ENCODE measurements around the gene SUV39H2. TPM values are rescaled to one million over a fixed set of nuclear protein-coding genes. Genes with fewer than 3 reads are reported as not detected.

Gene SUV39H2
- total and polyA plus RNA-seq, 11 donors: 1.3 to 8.4 (median 5.2) TPM

GRCh38 chr10:14880229-14880628 is 1.6 kb downstream of the SUV39H2 start:
- intact Hi-C loops (cut with DNase I): no loop called here
- 59 to 66% (median 65%) methylated on average over 7 of the region's 7 CpGs for WGBS, 4 donors
- H3K4me3 ChIP-seq: peak overlapping the region in 3 of 12 donors; percentile 84 to 95 (median 91)

DNA sequence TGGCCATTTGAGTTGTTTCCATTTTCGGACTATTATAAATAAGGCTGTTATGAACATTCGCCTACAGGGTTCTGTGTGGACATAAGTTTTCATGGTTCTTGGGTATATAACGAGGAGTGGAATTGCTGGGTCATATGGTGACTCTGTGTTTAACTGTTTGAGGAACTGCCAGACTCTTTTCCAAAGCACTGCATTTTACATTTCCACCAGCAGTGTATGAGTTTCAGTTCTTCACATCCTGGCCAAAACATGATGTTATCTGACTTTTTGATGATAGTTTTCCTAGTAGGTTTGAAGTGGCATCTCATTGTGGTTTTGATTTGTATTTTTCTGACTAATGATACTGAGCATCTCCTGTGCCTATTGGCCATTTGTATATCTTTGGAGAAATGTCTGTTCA is 5.4 kb downstream of the SUV39H2 start:
- no peak for DNase-seq
- 94 to 97% (median 95%) methylated on average over 3 of the region's 3 CpGs for WGBS, 4 donors
- H3K4me3 ChIP-seq: no peak overlapping the region

More at GRCh38 chr10:14880229-14880628, 1.6 kb downstream of the SUV39H2 start:
- H3K27ac ChIP-seq: no peak overlapping the region
- ATAC-seq: no peak
- DNase-seq: no peak
- H3K9me3 ChIP-seq: no peaks in the 10 kb centered on the region
- H3K4me1 ChIP-seq: peaks cover 0 to 36% (median 21%) of the 10 kb centered on the region in 12 donors
- H3K27me3 ChIP-seq: no peaks in the 10 kb centered on the region
- no peaks in the 10 kb centered on the region for H3K36me3 ChIP-seq
- TF ChIP-seq, protein P1, sequence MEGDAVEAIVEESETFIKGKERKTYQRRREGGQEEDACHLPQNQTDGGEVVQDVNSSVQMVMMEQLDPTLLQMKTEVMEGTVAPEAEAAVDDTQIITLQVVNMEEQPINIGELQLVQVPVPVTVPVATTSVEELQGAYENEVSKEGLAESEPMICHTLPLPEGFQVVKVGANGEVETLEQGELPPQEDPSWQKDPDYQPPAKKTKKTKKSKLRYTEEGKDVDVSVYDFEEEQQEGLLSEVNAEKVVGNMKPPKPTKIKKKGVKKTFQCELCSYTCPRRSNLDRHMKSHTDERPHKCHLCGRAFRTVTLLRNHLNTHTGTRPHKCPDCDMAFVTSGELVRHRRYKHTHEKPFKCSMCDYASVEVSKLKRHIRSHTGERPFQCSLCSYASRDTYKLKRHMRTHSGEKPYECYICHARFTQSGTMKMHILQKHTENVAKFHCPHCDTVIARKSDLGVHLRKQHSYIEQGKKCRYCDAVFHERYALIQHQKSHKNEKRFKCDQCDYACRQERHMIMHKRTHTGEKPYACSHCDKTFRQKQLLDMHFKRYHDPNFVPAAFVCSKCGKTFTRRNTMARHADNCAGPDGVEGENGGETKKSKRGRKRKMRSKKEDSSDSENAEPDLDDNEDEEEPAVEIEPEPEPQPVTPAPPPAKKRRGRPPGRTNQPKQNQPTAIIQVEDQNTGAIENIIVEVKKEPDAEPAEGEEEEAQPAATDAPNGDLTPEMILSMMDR (IDR thresholded peaks at IDR 0.05): no peak
- no peak for TF ChIP-seq POLR2A (IDR thresholded peaks at IDR 0.05)

DNA sequence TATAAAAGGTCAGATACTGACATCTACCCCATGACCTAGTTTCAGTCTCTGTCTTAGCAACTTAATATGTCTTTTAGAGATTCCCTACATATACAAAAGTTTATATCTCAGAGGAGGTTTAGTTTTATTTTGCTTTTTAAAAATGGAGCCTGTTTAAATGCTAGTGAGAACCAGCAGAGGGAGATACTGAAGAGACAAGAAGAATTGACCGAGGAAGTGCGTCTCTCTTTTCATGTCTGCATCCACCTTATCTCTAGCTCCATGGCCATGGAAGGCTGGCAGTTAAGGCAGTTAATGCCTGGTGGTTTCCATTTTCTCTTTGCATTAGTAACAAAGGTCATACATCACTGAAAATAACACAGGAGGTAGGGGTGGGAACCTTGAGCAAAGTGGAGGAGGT is 10.7 kb downstream of the SUV39H2 start:
- no peaks in the 10 kb centered on the region for H3K27me3 ChIP-seq
- TF ChIP-seq, protein P1 (IDR thresholded peaks at IDR 0.05): peak in 1 of 12 donors; percentile 9
- no peak for TF ChIP-seq POLR2A (IDR thresholded peaks at IDR 0.05)
- H3K36me3 ChIP-seq: no peaks in the 10 kb centered on the region
- no peak overlapping the region for H3K27ac ChIP-seq
- DNase-seq (no peak), ATAC-seq (no peak)
- WGBS, 4 donors: 71 to 79% (median 78%) methylated on average over 2 of the region's 2 CpGs
- H3K4me3 ChIP-seq: no peak overlapping the region
- intact Hi-C loops (cut with DNase I): no loop called here
- H3K4me1 ChIP-seq: no peaks in the 10 kb centered on the region
- H3K9me3 ChIP-seq: no peaks in the 10 kb centered on the region

More for the DNA sequence above, 5.4 kb downstream of the SUV39H2 start:
- no peak for ATAC-seq
- H3K36me3 ChIP-seq: no peaks in the 10 kb centered on the region
- no peaks in the 10 kb centered on the region for H3K27me3 ChIP-seq
- H3K27ac ChIP-seq: no peak overlapping the region
- intact Hi-C loops (cut with DNase I): no loop called here
- peaks cover 0 to 13% (median 7%) of the 10 kb centered on the region in 12 donors for H3K4me1 ChIP-seq
- H3K9me3 ChIP-seq: no peaks in the 10 kb centered on the region
- TF ChIP-seq, protein P1 (IDR thresholded peaks at IDR 0.05): no peak
- no peak for TF ChIP-seq POLR2A (IDR thresholded peaks at IDR 0.05)

DNA sequence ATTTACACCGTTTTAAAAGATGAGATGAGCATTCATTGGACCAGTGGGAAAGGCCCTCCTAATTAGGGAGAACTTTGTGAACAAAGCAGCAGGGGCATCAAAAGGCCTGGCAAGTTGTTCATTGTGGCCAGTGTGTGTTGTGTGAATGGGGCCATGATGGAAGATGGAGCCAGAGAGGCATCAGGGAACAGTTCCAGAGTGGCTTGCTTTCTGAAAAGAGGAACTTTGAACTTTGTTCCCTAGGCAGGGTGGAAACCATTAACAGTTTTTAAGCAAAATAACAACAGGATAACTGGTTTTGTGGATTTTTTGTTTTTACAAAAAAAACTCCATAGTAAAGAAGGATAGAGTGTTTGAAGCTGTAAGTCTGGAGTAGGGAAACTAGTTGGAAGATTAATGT is 12.5 kb downstream of the SUV39H2 start:
- DNase-seq (no peak), ATAC-seq (no peak)
- 93 to 97% (median 94%) methylated on average over 1 of the region's 1 CpG for WGBS, 4 donors
- intact Hi-C loops (cut with DNase I): no loop called here
- no peaks in the 10 kb centered on the region for H3K9me3 ChIP-seq
- peaks cover 0 to under 1% (median 0%) of the 10 kb centered on the region in 9 donors for H3K36me3 ChIP-seq
- H3K27me3 ChIP-seq: no peaks in the 10 kb centered on the region
- H3K27ac ChIP-seq: no peak overlapping the region
- no peaks in the 10 kb centered on the region for H3K4me1 ChIP-seq
- no peak for TF ChIP-seq POLR2A (IDR thresholded peaks at IDR 0.05)
- TF ChIP-seq, protein P1 (IDR thresholded peaks at IDR 0.05): no peak
- H3K4me3 ChIP-seq: no peak overlapping the region
